ENCODE results near the gene LAMA5.

- TF ChIP-seq CTCF (IDR thresholded peaks at IDR 0.05 in 4 of 5, conservative IDR thresholded peaks at IDR 0.05 in 1 of 5) (no peak), POLR2A (IDR thresholded peaks at IDR 0.05) (no peak)
Observed at GRCh38 chr20:62401331-62401779, 34.2 kb upstream of the LAMA5 start.

Data from gastrocnemius medialis (tissue), 4 donors.